ENCODE results near the gene PRRT1B. TPM values are rescaled to one million over a fixed set of nuclear protein-coding genes. Genes with fewer than 3 reads are reported as not detected.

PRRT1B gene
- total RNA-seq, 1 donor from 2014 or later, result not detected

GRCh38 chr9:131587906-131588305 is 42.6 kb downstream of the PRRT1B start:
- no peak for TF ChIP-seq CTCF (IDR thresholded peaks at IDR 0.05; ENCODE audit: borderline replicate concordance)
- H3K27me3 ChIP-seq (ENCODE audit: low read depth), result no peaks in the 10 kb centered on the region
- H3K27ac ChIP-seq (replicated peaks), result no peak overlapping the region
- intact Hi-C loops (cut with micrococcal nuclease), result no loop called here
- H3K4me3 ChIP-seq, result no peak overlapping the region
- H3K36me3 ChIP-seq, result peaks cover 84% of the 10 kb centered on the region
- no peak for DNase-seq
- H3K4me1 ChIP-seq, result peaks cover 24% of the 10 kb centered on the region
- H3K9me3 ChIP-seq (replicated peaks), result no peaks in the 10 kb centered on the region

- no peak for DNase-seq
- H3K27me3 ChIP-seq (ENCODE audit: low read depth), result no peaks in the 10 kb centered on the region
- H3K4me3 ChIP-seq, result no peak overlapping the region
- no peaks in the 10 kb centered on the region for H3K9me3 ChIP-seq (replicated peaks)
- peaks cover 24% of the 10 kb centered on the region for H3K4me1 ChIP-seq
- no peak overlapping the region for H3K27ac ChIP-seq (replicated peaks)
- no peak for TF ChIP-seq CTCF (IDR thresholded peaks at IDR 0.05; ENCODE audit: borderline replicate concordance)
- intact Hi-C loops (cut with micrococcal nuclease), result no loop called here
- H3K36me3 ChIP-seq, result peaks cover 84% of the 10 kb centered on the region
These were observed 43.1 kb downstream of the PRRT1B start for GRCh38 chr9:131588396-131588795.

- Histone ChIP-seq H3K4me1 (peaks cover 24% of the 10 kb centered on the region), H3K4me3 (no peak overlapping the region), H3K9me3 (replicated peaks) (no peaks in the 10 kb centered on the region), H3K27ac (replicated peaks) (peak overlapping the region; percentile 23), H3K27me3 (ENCODE audit: low read depth) (no peaks in the 10 kb centered on the region), H3K36me3 (peaks cover 84% of the 10 kb centered on the region)
- no peak for TF ChIP-seq CTCF (IDR thresholded peaks at IDR 0.05; ENCODE audit: borderline replicate concordance)
- DNase-seq, result peak; percentile 36
- intact Hi-C loops (cut with micrococcal nuclease), result no loop called here
These were observed 43.9 kb downstream of the PRRT1B start for GRCh38 chr9:131589124-131589711.

- intact Hi-C loops (cut with micrococcal nuclease), result loop anchor here (5.0 kb wide), 1 partner anchor 152 kb away; the partner anchor contains the start of gene RAPGEF1
- H3K27ac ChIP-seq (replicated peaks), result no peak overlapping the region
These were observed 44.7 kb downstream of the PRRT1B start for GRCh38 chr9:131589993-131590392.

GRCh38 chr9:131590449-131590848 is 45.1 kb downstream of the PRRT1B start:
- Histone ChIP-seq H3K36me3 (peaks cover 85% of the 10 kb centered on the region), H3K4me1 (peaks cover 24% of the 10 kb centered on the region), H3K4me3 (no peak overlapping the region), H3K9me3 (replicated peaks) (no peaks in the 10 kb centered on the region), H3K27me3 (ENCODE audit: low read depth) (no peaks in the 10 kb centered on the region), H3K27ac (replicated peaks) (no peak overlapping the region)
- no peak for DNase-seq
- intact Hi-C loops (cut with micrococcal nuclease), result loop anchor here (5.0 kb wide), 1 partner anchor 152 kb away; the partner anchor contains the start of gene RAPGEF1
- no peak for TF ChIP-seq CTCF (IDR thresholded peaks at IDR 0.05; ENCODE audit: borderline replicate concordance)

More at GRCh38 chr9:131589993-131590392, 44.7 kb downstream of the PRRT1B start:
- no peak for DNase-seq
- no peak for TF ChIP-seq CTCF (IDR thresholded peaks at IDR 0.05; ENCODE audit: borderline replicate concordance)
- Histone ChIP-seq H3K4me3 (no peak overlapping the region), H3K9me3 (replicated peaks) (no peaks in the 10 kb centered on the region), H3K27me3 (ENCODE audit: low read depth) (no peaks in the 10 kb centered on the region), H3K4me1 (peaks cover 24% of the 10 kb centered on the region), H3K36me3 (peaks cover 84% of the 10 kb centered on the region)

Measured in left ventricle myocardium inferior (tissue), 1 donor.